ENCODE measurements around the gene B4GALT2. TPM values are rescaled to one million over a fixed set of nuclear protein-coding genes. Genes with fewer than 3 reads are reported as not detected.

B4GALT2 gene
- total and polyA plus RNA-seq, 9 of the 15 experiments (the other 6 are each of a cell fraction or from before 2014, with no cell fraction given), result 1.3 to 86.8 (median 43.8) TPM

GRCh38 chr1:43991476-43992231, 12.6 kb downstream of the B4GALT2 start, which contains the start of gene CCDC24 (continued):
- peak; percentile 47 for TF ChIP-seq RBBP5 (IDR thresholded peaks at IDR 0.05; ENCODE audit: borderline replicate concordance, insufficient read depth, low read length, poor library complexity, severe bottlenecking)
- no peak for TF ChIP-seq BCLAF1 (IDR thresholded peaks at IDR 0.05; ENCODE audit: borderline replicate concordance in 1 of 2, control insufficient read depth in 1 of 2, low read depth in 2 of 2, low read length in 1 of 2)
- no peak for TF ChIP-seq ATF1 (CRISPR knock-in tag; IDR thresholded peaks at IDR 0.05)
- peak; percentile 52 for TF ChIP-seq ATF1 (tag; IDR thresholded peaks at IDR 0.05)
- TF ChIP-seq, protein P1, sequence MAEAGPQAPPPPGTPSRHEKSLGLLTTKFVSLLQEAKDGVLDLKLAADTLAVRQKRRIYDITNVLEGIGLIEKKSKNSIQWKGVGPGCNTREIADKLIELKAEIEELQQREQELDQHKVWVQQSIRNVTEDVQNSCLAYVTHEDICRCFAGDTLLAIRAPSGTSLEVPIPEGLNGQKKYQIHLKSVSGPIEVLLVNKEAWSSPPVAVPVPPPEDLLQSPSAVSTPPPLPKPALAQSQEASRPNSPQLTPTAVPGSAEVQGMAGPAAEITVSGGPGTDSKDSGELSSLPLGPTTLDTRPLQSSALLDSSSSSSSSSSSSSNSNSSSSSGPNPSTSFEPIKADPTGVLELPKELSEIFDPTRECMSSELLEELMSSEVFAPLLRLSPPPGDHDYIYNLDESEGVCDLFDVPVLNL (CRISPR knock-in tag; IDR thresholded peaks at IDR 0.05; ENCODE audit: low read depth), result 0 out of 2 replicates have a peak, but pooled peaks have one; percentile 27
- TF ChIP-seq, protein P2, sequence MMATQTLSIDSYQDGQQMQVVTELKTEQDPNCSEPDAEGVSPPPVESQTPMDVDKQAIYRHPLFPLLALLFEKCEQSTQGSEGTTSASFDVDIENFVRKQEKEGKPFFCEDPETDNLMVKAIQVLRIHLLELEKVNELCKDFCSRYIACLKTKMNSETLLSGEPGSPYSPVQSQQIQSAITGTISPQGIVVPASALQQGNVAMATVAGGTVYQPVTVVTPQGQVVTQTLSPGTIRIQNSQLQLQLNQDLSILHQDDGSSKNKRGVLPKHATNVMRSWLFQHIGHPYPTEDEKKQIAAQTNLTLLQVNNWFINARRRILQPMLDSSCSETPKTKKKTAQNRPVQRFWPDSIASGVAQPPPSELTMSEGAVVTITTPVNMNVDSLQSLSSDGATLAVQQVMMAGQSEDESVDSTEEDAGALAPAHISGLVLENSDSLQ (IDR thresholded peaks at IDR 0.05), result no peak
- no peak for TF ChIP-seq POLR2AphosphoS5 (IDR thresholded peaks at IDR 0.05; ENCODE audit: control insufficient read depth, insufficient read depth, low read depth, low read length)
- TF ChIP-seq ZNF134 (CRISPR knock-in tag; conservative IDR thresholded peaks at IDR 0.05), result no peak
- no peak for TF ChIP-seq ZNF707 (CRISPR knock-in tag; conservative IDR thresholded peaks at IDR 0.05)
- TF ChIP-seq ZNF717 (CRISPR knock-in tag; IDR thresholded peaks at IDR 0.05), result peak; percentile 19; the same call in 1 of the 2 replicates
- TF ChIP-seq LEF1 (IDR thresholded peaks at IDR 0.05), result peak; percentile 58; the same call in 1 of the 2 replicates
- TF ChIP-seq TCF15 (CRISPR knock-in tag; IDR thresholded peaks at IDR 0.05), result no peak
- TF ChIP-seq MECOM (CRISPR knock-in tag; IDR thresholded peaks at IDR 0.05), result no peak
- peak; percentile 39; the same call in 1 of the 2 replicates for TF ChIP-seq GMEB1 (CRISPR knock-in tag; IDR thresholded peaks at IDR 0.05)
- TF ChIP-seq CBFB (CRISPR knock-in tag; IDR thresholded peaks at IDR 0.05), result no peak
- TF ChIP-seq, protein P3, sequence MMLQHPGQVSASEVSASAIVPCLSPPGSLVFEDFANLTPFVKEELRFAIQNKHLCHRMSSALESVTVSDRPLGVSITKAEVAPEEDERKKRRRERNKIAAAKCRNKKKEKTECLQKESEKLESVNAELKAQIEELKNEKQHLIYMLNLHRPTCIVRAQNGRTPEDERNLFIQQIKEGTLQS (IDR thresholded peaks at IDR 0.05), result no peak
- TF ChIP-seq, protein P3 (CRISPR knock-in tag; conservative IDR thresholded peaks at IDR 0.05), result 0 out of 2 replicates have a peak, but pooled peaks have one; percentile 46
- TF ChIP-seq MTA3 (IDR thresholded peaks at IDR 0.05; ENCODE audit: borderline replicate concordance), result peak; percentile 47
- TF ChIP-seq FUS (optimal IDR thresholded peaks at IDR 0.05; ENCODE audit: low read depth, low read length), result no peak

All from K562 (cell line).